Activated T-helper 17 cell treated with anti-CD3 and anti-CD28 coated beads, Interleukin-2, amount 50 U/mL, for 72 hours (primary cell): Measurements from ENCODE around the gene TEX28. TPM values are rescaled to one million over a fixed set of nuclear protein-coding genes. Genes with fewer than 3 reads are reported as not detected.

Experiments
- ATAC-seq: fragments of 150-1000 bp; cut with Tn5 transposase; replicated peaks from 2 replicates; pipeline ENCODE4 v1.10.0; 2021; ENCODE audit warnings: mild to moderate bottlenecking, moderate library complexity
- H3K27ac Mint-ChIP-seq: one replicate; pipeline ENCODE4 v1.8.0; 2022; ENCODE audit warnings: mixed read lengths
- H3K27me3 Mint-ChIP-seq: one replicate; pipeline ENCODE4 v1.8.0; 2022; ENCODE audit warnings: mixed read lengths
- H3K36me3 Mint-ChIP-seq: one replicate; pipeline ENCODE4 v1.8.0; 2022; ENCODE audit warnings: low read depth, mild to moderate bottlenecking, mixed read lengths
- H3K4me1 Mint-ChIP-seq: one replicate; pipeline ENCODE4 v1.8.0; 2022; ENCODE audit warnings: mixed read lengths
- H3K4me3 Mint-ChIP-seq: one replicate; pipeline ENCODE4 v1.8.0; 2022; ENCODE audit warnings: mild to moderate bottlenecking, mixed read lengths
- H3K9me3 Mint-ChIP-seq: one replicate; pipeline ENCODE4 v1.8.0; 2022; ENCODE audit warnings: mixed read lengths
- total RNA-seq, 2 donors: library from RNA; stranded (reverse); gene quantifications; one replicate each; pipeline ENCODE4 v1.2.3, GENCODE V29; 2022

TEX28 gene
- total RNA-seq, 2 donors from 2014 or later: not detected

DNA sequence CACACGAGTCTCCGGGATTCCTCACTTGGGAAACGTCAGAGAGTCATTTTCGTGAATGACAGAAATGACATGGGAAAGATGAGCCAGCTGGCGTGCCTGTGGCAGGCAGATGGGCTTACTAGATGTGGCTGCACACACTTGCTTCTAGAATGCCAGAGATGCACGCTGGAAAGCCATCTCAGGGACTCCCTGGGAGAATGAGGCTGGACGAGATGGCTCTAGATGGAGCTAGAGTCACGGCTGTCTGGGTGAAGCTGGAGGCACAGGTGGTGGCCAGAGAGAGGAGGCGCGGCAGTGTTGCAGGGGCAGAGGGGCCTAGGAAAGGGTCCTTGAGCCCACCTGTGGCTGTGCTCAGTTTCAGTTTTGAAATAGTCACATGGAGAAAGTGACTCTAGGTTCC lies 26.7 kb upstream of the TEX28 start:
- Mint-ChIP-seq H3K27ac (no peak overlapping the region), H3K4me3 (peak overlapping the region; percentile 37), H3K4me1 (peaks cover 10% of the 10 kb centered on the region), H3K27me3 (no peaks in the 10 kb centered on the region), H3K36me3 (no peaks in the 10 kb centered on the region), H3K9me3 (no peaks in the 10 kb centered on the region)
- peak; percentile 55 for ATAC-seq

DNA sequence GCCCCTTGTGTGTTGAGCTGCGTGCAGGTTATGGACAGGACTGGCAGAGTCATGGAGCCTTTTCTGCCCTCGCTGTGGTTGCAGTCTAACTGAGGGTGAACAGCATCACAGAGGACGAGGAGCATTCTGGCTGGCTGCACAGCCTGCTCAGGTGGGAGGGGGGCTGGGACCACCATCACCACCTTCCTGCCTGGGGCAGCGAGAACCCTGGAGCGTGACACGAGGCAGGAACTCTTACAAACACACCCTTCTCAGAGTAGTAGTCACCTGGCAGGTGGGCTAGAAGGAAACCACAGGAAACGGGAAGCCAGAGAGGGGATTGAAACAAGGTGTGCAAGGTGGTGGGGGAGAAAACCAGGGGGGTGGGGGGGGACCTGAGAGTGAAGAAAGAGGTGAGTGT lies 26.2 kb upstream of the TEX28 start:
- peak overlapping the region; percentile 37 for H3K4me3 Mint-ChIP-seq
- H3K4me1 Mint-ChIP-seq: peaks cover 7% of the 10 kb centered on the region
- no peaks in the 10 kb centered on the region for H3K27me3 Mint-ChIP-seq
- H3K27ac Mint-ChIP-seq: no peak overlapping the region
- H3K9me3 Mint-ChIP-seq: no peaks in the 10 kb centered on the region
- no peaks in the 10 kb centered on the region for H3K36me3 Mint-ChIP-seq
- no peak for ATAC-seq

DNA sequence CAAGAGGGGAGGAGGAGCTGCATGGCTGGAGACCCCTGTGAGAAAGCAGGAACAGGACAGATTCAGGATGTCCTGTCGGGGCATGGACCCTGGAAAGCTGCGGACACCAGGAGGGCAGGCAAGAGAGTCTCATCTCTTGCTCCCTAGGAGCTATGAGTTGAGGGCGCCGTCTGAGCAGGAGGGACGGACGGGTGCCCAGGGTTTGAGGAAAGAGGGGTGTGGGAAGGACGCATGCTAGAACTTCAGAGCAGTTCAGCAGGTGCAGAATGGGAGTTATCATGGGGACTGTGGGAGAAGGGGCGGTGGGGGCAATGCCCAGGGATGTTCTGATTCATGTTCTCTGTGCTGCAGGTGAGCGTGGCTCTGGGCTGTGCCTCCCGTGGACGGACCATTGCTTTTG lies 25.5 kb upstream of the TEX28 start:
- ATAC-seq: no peak
- Mint-ChIP-seq H3K36me3 (no peaks in the 10 kb centered on the region), H3K4me3 (no peak overlapping the region), H3K27ac (no peak overlapping the region), H3K4me1 (peaks cover 7% of the 10 kb centered on the region), H3K9me3 (no peaks in the 10 kb centered on the region), H3K27me3 (no peaks in the 10 kb centered on the region)

DNA sequence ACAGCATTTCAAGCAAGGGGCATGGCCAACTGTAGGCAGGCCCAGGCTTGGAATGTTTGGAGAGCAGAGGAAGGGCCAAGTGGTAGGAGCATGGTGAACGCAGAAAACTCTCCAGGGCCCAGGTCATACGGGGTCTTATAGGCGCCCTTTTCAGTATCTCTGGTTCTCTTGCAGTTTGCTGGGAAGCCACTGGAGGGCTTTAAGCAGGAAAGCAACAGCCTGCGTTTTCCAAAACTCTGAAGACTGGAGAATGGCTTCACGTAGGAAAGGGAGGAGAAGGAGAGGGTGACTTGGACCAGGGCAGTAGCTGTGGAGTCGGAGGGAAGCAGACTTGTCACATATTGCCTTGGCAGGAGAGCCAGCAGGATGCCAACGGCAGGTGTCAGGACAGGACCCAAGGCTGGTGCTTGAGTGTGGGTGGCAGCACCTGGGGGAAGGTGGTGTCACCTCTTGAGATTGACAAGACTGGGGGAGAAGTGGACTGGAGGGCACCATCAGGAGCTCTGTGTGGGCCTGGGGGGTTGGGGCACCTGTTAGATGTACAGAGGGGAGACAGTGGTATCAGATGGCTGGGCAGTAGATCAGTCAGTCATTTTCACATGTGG lies 22.6 kb upstream of the TEX28 start:
- H3K4me1 Mint-ChIP-seq: peaks cover 16% of the 10 kb centered on the region

DNA sequence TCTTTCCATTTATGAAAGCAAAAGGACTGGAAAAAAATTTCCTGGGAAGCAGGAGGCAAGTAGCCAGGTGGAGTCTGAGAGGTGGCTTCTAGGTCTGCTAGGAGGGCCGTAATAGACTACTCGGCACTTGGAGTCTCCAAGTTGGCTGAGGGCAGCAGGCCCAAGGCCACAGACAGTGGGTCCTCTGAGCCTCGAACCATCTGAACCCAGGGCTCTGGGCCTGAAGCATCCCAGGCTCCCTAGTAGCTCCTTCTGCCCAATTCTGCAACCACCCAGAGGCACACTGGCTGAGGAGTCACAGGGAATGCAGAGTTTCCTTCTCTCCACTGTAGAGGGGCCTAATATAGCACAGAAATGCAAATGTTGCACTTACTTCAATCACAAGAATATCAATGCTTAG lies 20.5 kb upstream of the TEX28 start:
- H3K36me3 Mint-ChIP-seq: peaks cover 4% of the 10 kb centered on the region
- ATAC-seq: no peak

More for the DNA sequence above, 22.6 kb upstream of the TEX28 start:
- Mint-ChIP-seq H3K27me3 (no peaks in the 10 kb centered on the region), H3K27ac (peak overlapping the region; percentile 46), H3K36me3 (peaks cover 4% of the 10 kb centered on the region), H3K4me3 (peak overlapping the region; percentile 47), H3K9me3 (no peaks in the 10 kb centered on the region)
- ATAC-seq: no peak

DNA sequence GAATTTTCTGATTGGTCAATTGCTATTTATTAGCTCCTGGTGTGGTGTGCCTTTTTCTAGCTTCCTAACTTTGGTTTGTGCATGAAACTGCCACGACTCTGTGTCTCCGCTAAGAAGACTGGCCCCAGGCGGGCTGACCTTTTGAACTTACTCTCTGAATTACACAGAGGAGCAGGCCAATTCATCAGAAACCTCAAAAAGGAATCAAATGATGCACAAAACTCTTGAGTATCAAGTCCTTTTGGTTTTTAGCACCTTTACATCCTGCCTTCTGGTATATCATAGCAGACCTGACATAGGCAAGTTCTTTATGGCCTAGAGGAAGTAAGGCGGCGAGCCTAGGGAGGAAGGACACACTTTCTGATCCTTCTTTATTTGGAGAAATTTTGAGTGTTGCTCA lies 18.2 kb upstream of the TEX28 start:
- peak overlapping the region; percentile 98 for H3K27ac Mint-ChIP-seq
- H3K9me3 Mint-ChIP-seq: no peaks in the 10 kb centered on the region
- peaks cover 4% of the 10 kb centered on the region for H3K36me3 Mint-ChIP-seq
- peaks cover 18% of the 10 kb centered on the region for H3K4me1 Mint-ChIP-seq
- peak; percentile 79 for ATAC-seq
- peak overlapping the region; percentile 84 for H3K4me3 Mint-ChIP-seq
- no peaks in the 10 kb centered on the region for H3K27me3 Mint-ChIP-seq

More for the DNA sequence above, 20.5 kb upstream of the TEX28 start:
- Mint-ChIP-seq H3K27me3 (no peaks in the 10 kb centered on the region), H3K27ac (no peak overlapping the region), H3K4me3 (no peak overlapping the region), H3K4me1 (peaks cover 18% of the 10 kb centered on the region), H3K9me3 (no peaks in the 10 kb centered on the region)

DNA sequence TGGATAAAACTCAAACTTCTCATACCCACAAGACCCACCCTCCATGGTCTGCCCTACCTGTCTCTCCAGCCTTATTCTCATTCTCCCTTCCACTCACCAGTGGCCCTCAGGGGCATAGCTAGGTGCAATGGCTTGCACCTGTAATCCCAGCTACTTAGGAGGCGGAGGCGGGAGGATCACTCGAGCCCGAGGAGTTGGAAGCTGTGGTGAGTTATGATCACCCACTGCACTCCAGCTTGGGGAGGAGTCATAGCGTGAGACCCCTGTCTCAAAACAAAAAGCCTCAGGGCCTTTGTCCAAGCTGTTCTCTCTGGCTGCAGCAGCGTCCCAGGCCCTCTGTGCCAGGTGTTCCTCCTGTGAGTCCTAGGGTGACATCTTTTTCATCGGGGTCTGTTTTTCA lies 17.2 kb upstream of the TEX28 start:
- H3K4me1 Mint-ChIP-seq: peaks cover 25% of the 10 kb centered on the region
- peaks cover 4% of the 10 kb centered on the region for H3K36me3 Mint-ChIP-seq
- no peaks in the 10 kb centered on the region for H3K27me3 Mint-ChIP-seq
- ATAC-seq: no peak
- H3K9me3 Mint-ChIP-seq: no peaks in the 10 kb centered on the region
- H3K27ac Mint-ChIP-seq: no peak overlapping the region
- H3K4me3 Mint-ChIP-seq: no peak overlapping the region

DNA sequence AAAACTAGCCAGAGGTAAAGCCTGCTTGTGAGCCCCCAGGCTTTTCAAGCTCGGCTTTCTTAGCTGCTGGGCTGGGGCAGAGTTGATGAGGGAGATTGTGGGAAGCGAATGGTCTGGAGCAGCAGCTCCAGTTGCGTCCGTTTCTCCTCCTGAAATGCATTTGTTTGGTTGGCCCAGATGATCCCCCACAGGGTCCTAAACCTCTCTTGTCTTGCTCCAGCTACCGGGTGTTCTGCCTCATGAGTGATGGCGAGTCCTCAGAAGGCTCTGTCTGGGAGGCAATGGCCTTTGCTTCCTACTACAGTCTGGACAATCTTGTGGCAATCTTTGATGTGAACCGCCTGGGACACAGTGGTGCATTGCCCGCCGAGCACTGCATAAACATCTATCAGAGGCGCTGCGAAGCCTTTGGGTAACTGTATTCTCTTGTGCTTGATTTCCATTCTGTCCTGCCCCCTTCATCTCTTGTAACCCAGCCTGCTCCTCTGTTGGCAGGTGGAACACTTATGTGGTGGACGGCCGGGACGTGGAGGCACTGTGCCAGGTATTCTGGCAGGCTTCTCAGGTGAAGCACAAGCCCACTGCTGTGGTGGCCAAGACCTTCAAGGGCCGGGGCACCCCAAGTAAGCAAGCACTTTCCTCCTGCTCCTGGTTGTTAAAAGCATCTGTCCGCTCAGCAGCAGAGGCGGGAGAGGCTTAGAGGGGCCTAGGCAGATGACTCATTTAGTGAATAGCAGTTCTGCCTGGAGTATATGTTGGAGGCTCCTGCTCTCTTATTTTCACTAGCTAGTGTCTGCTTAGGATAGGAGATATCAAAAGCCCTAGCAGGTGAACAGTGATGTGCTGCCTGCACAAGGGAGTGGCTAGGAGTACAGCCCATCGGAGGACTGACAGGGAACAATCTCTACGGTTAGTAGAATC lies 16.0 kb upstream of the TEX28 start:
- Mint-ChIP-seq H3K4me1 (peaks cover 25% of the 10 kb centered on the region), H3K27ac (no peak overlapping the region), H3K4me3 (no peak overlapping the region), H3K36me3 (peaks cover 4% of the 10 kb centered on the region), H3K9me3 (no peaks in the 10 kb centered on the region), H3K27me3 (no peaks in the 10 kb centered on the region)
- no peak for ATAC-seq

DNA sequence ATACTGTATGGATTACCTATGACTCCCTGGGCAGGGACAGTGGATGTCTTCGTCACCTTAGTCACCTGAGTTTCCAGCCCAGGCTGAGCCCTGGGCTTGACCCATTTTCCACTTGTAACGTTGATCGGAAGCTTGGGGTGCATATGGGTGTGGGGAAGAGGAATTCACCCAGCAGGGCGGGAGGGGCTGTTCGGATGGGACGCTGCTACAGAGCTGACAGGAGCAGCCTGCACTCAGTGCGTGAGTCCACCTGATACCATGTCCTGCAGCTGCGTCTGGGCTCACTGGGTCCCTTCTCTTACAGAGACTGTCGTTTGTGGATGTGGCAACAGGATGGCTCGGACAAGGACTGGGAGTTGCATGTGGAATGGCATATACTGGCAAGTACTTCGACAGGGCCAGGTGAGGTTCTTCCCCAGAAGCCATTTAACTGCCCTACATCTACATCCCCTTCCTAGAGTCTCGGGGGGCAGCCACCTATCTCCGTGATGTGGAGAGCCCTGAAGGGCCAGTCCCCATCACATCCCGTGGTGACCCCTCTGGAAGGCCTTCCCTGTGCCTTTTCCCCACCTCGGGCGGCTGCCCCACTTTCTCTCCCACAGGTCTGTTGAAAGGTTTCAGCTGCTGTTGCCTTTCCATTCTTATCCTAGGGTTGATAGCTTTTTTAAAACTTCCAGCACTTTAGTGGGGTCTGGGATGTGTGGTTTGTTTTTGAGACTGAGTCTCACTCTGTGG lies 14.3 kb upstream of the TEX28 start:
- no peak overlapping the region for H3K27ac Mint-ChIP-seq
- ATAC-seq: no peak
- no peaks in the 10 kb centered on the region for H3K27me3 Mint-ChIP-seq
- H3K9me3 Mint-ChIP-seq: no peaks in the 10 kb centered on the region
- H3K4me1 Mint-ChIP-seq: peaks cover 25% of the 10 kb centered on the region
- peaks cover 4% of the 10 kb centered on the region for H3K36me3 Mint-ChIP-seq
- H3K4me3 Mint-ChIP-seq: peak overlapping the region; percentile 39

DNA sequence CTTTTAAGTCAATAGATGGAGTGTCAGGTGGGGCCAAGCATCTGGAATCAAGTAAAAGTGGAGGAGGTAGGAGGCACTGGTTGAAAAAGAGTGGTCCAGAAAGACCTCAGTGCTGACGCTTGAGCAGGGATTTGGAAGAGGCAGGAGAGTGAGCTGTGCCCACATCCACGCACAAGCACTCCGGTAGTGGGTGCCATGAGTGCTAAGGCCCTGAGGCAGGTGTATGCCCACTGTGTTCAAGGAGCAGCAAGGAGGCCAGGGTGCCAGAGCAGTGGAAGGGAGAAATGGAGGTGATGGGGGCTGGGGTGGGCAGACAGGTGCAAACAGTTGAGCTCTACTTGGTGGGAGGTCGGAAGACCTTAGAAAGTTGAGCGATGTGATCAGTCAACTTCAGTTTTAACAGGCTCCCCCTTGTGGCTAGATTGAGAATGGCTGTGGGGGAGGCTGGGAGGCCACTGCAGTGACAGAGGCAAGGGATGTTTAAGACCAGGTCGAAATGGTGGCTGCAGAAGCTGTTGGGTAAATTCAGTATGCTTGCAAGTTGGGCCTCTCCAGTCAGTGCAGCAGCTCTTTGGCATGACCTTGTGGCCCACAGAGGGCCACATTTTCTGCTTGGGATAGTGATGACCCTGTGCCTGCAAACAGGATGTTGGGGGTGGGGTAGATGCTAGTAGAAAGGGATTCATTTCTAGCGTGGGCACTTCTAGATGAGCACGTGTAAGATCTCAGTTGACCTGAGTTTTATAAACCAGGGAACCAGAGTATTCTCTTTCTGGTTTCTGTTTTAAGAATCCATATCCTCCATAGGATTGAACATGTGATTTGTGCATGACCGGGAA lies 13.4 kb upstream of the TEX28 start:
- Mint-ChIP-seq H3K4me1 (peaks cover 22% of the 10 kb centered on the region), H3K27ac (peak overlapping the region; percentile 72), H3K4me3 (peak overlapping the region; percentile 39), H3K27me3 (no peaks in the 10 kb centered on the region), H3K36me3 (peaks cover 3% of the 10 kb centered on the region), H3K9me3 (no peaks in the 10 kb centered on the region)
- peak; percentile 73 for ATAC-seq

DNA sequence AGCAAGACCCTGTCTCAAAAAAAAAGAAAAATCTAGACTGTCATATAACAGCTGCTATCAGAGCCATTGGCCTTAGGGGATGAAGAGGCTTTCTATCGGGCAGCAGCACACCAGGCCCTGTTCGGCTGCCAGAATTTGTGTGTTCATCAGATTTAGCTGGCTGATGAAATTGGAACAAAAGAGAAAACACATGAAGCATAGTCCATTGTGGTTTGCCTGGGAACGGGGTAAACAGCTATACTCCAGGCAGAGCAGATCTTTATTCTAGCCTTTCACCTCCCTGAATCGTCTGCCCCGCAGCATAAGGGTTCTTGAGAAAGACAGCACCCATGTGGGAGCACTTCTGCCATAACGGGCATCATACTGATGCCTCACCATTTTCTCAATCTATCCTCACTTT lies 12.3 kb upstream of the TEX28 start:
- H3K9me3 Mint-ChIP-seq: no peaks in the 10 kb centered on the region
- no peak overlapping the region for H3K27ac Mint-ChIP-seq
- no peak overlapping the region for H3K4me3 Mint-ChIP-seq
- H3K4me1 Mint-ChIP-seq: peaks cover 16% of the 10 kb centered on the region
- H3K36me3 Mint-ChIP-seq: no peaks in the 10 kb centered on the region
- H3K27me3 Mint-ChIP-seq: no peaks in the 10 kb centered on the region
- no peak for ATAC-seq

DNA sequence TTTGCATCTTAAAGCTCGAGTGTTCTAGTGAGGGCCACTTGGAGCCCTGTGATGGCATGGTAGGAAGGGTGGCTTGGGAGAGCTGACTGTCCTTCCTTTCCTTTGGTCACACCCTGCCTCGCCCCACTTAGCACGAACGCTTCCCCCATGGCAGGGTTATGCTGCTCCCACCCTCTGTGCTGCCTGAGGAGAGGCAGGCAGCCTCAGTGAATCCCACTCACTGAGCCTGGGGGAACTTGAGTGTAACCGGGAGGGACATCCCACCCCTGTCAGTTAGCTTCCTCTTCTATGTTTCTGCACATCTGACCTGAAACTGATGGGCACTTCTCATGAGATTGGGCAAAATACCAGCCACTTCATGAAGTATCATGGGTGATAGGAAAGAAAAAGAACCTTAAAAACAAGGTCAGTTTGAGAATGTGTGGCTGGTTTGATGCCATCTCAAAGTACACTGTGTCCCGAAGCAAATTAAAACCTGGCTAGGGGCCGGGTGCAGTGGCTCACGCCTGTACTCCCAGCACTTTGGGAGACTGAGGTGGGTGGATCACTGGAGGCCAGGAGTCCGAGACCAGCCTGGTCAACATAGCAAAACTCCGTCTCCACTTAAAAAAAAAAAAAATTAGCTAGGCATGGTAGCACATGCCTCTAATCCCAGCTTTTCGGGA lies 10.7 kb upstream of the TEX28 start:
- no peaks in the 10 kb centered on the region for H3K9me3 Mint-ChIP-seq
- no peak overlapping the region for H3K4me3 Mint-ChIP-seq
- no peaks in the 10 kb centered on the region for H3K27me3 Mint-ChIP-seq
- H3K27ac Mint-ChIP-seq: no peak overlapping the region
- no peaks in the 10 kb centered on the region for H3K36me3 Mint-ChIP-seq
- no peak for ATAC-seq
- peaks cover 13% of the 10 kb centered on the region for H3K4me1 Mint-ChIP-seq

DNA sequence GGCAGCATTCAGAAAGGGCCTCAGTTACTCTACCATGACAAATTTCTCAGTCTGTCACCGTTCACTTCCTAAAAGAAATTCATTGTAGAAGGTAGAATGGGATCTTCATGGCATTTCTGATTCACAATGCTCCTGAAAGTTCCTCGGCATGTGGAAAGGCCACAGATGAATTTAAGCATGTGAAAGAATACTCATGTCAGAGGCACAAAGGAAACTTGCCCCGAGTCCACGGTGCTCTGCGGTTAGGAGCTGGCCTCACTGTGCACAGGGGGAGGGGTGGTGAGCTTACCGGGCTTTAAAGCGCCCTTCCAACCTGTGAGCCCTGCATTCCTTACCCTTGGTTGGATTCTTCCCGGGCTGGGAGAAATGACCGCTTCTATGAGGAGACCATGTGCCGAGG lies 9.9 kb upstream of the TEX28 start:
- no peak overlapping the region for H3K27ac Mint-ChIP-seq

More for the DNA sequence above, 9.9 kb upstream of the TEX28 start:
- no peaks in the 10 kb centered on the region for H3K36me3 Mint-ChIP-seq
- H3K4me1 Mint-ChIP-seq: peaks cover 13% of the 10 kb centered on the region
- no peaks in the 10 kb centered on the region for H3K9me3 Mint-ChIP-seq
- no peak overlapping the region for H3K4me3 Mint-ChIP-seq
- H3K27me3 Mint-ChIP-seq: no peaks in the 10 kb centered on the region
- no peak for ATAC-seq
